Glomerular visceral epithelial cell (primary cell): ENCODE measurements around the gene TNFSF12.
A peak's percentile ranks its signal among the peaks of the same experiment; 100 is the strongest.

ENCODE experiments used
- DNase-seq: peaks from one replicate; pipeline ENCODE4 v3.0.0-alpha.2; 2016; ENCODE audit errors: extremely low spot score

The TNFSF12 gene

GRCh38 chr17:7541074-7541621 is 7.7 kb upstream of the TNFSF12 start:
- DNase-seq: no peak

GRCh38 chr17:7544911-7545310 is 3.9 kb upstream of the TNFSF12 start:
- DNase-seq: no peak

- no peak for DNase-seq
These were observed 670 bp downstream of the TNFSF12 start for GRCh38 chr17:7549401-7550055.

GRCh38 chr17:7550344-7550743 is 1.5 kb downstream of the TNFSF12 start:
- no peak for DNase-seq

- DNase-seq: no peak
These were observed 2.5 kb downstream of the TNFSF12 start for GRCh38 chr17:7551396-7551795.

GRCh38 chr17:7552621-7553051 is 3.8 kb downstream of the TNFSF12 start:
- DNase-seq: no peak

- DNase-seq: no peak
These were observed 4.5 kb downstream of the TNFSF12 start for GRCh38 chr17:7553356-7553755.

GRCh38 chr17:7555320-7555948 is 6.6 kb downstream of the TNFSF12 start:
- DNase-seq: no peak

GRCh38 chr17:7556627-7557026 is 7.8 kb downstream of the TNFSF12 start:
- DNase-seq: no peak

- DNase-seq: no peak
These were observed 8.4 kb downstream of the TNFSF12 start for GRCh38 chr17:7557147-7557764.

- peak; percentile 87 for DNase-seq
These were observed 9.1 kb downstream of the TNFSF12 start for GRCh38 chr17:7557775-7558543.

GRCh38 chr17:7558544-7559319 is 9.9 kb downstream of the TNFSF12 start, which contains the start of gene TNFSF13:
TNFSF13 (plus strand) TSS chr17:7558750; CDS start chr17:7559040, 290 bp downstream.
- no peak for DNase-seq

GRCh38 chr17:7559320-7560171 is 10.7 kb downstream of the TNFSF12 start:
- no peak for DNase-seq

- DNase-seq: peak; percentile 73
These were observed 11.5 kb downstream of the TNFSF12 start for GRCh38 chr17:7560172-7561027.

- DNase-seq: peak; percentile 89
These were observed 12.2 kb downstream of the TNFSF12 start for GRCh38 chr17:7561028-7561575.

- DNase-seq: peak; percentile 90
These were observed 12.8 kb downstream of the TNFSF12 start, which contains the start of gene SENP3 for GRCh38 chr17:7561589-7562207. SENP3 (plus strand) TSS chr17:7561919; CDS start chr17:7563077, 1,158 bp downstream.

- no peak for DNase-seq
These were observed 13.3 kb downstream of the TNFSF12 start for GRCh38 chr17:7562208-7562605.

GRCh38 chr17:7563115-7563869 is 14.4 kb downstream of the TNFSF12 start:
- no peak for DNase-seq
